NOMO-1 treated with DMSO at 0.1 percent for 48 hours (cell line): ENCODE measurements around the gene TM4SF18.

ENCODE experiments used
- DNase-seq: peaks from one replicate; lab custom pipeline; 2025; ENCODE audit not compliant: unreplicated experiment; lab: John Stamatoyannopoulos, UW

TM4SF18 gene

GRCh38 chr3:149288655-149289054, 44.8 kb downstream of the TM4SF18 start:
- DNase-seq = no peak

DNA sequence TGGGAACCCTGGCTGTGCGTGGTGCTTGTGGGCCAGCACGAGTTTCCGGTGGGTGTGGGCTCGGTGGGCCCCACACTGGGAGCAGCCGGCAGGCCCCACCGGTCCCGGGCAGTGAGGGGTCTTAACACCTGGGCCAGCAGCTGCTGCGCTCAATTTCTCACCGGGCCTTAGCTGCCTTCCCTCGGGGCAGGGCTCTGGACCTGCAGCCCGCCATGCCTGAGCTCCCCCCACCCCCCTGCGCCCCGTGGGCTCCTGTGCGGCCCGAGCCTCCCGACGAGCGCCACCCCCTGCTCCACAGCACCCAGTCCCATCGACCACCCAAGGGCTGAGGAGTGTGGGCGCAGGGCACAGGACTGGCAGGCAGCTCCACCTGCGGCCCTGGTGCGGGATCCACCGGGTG, 49.4 kb downstream of the TM4SF18 start:
- no peak for DNase-seq

DNA sequence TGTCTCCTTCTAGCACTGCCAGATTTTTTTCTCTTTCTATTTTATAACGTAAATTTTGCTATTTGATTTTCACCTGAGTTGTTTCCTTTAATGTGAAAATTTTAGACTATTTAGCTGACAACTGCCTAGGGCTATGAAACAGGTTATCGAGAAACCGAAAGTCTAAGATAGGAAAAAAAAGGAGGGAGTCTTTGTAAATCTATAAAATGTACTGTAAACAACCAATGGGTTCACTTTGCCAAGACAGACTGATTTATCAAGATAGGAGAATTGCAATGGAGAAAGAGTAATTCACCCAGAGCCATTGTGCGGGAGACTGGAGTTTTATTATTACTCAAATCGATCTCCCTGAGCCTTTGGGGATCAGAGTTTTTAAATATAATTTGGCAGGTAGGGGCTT, 50.0 kb downstream of the TM4SF18 start:
- DNase-seq = no peak

GRCh38 chr3:149282836-149283235, 50.6 kb downstream of the TM4SF18 start:
- no peak for DNase-seq

DNA sequence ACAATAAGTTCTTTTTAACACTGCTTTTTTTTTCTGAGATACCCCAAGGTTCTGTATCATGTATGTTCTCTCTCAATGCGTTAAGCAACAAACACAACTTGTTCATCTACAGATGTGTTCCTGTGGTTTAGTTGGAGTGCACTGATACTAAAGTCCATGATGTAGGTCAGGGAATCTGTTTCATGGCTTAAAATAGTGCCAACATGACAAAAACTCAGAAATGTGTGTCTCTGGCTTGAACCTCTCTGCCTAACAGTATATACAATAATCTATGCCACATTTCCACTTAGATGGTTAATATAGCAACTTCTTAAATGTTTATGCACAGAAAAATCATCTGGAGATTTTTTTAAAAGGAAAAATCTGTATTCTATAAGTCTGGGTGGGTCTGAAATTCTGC, 51.1 kb downstream of the TM4SF18 start:
- DNase-seq = no peak

DNA sequence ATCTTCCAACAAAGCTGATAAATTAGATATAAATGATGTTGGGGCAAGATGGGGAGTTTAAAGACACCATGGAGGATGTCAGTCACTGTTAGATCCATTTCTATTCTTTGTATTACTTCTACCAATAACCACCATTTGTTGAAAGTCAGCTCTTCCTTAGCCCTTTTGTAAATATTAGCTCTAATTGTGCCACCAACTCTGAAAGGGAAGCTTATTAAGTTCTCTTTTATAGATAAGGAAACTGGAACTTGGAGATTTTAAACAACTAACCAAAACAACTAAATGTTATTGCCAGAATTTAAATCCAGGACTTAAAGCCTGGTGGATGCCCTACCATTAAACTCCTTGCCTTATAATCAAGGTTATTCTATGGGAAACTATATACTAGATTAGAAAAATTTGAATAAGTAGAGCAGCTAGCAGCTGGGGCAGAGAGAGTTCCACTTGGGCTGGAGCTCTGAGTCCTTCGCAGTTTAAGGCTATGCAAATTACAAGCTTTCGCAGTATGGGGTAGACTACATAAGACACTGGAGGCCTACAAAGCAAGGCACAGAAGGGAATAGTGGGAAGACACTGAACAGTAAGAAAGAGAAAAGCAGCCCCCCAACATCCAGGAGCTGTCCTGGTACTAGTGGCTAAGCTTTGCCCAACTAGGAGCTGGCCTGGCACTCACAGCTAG, 52.6 kb downstream of the TM4SF18 start:
- DNase-seq = no peak

DNA sequence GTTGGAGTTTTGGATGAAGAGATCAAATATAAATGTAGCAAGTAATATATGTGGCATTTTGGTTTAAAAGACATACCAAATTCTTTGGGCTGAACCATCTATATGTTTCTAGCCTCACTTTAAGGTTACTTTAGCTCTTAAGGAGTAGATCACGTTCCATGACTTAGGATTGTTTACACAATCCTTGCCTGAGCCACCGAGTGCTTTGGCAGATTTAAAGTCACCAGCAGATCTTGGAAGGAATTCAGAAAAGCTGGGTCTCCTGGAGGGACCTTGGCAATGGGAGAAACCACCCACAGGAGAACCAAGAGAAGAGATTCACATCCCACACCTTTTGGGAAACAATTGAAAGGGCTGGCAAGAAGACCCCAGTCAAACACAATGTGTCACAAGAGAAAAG, 54.5 kb downstream of the TM4SF18 start:
- no peak for DNase-seq

DNA sequence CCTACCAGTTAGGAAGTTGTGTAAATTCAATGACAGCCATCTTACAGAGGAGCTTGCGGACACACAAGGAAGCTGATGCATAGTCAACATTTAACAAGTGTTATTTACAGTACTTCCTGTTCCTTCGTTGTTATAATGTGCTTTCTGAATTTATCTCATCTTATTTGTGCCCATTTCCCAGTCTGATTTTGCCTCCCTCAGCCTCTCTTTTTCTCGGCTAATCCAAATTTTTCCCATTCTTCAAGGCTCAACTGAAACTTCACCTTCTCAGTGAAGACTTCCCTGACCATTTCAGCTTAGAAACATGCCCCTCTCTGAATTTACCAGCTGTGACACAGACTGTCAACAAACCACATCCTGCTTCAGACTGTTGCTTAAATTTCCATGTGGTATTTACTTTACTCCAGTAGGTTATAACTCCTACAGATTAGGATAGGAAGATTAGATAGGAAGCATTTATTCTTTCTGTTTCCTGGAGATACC, 56.1 kb downstream of the TM4SF18 start:
- peak; percentile 90 for DNase-seq

DNA sequence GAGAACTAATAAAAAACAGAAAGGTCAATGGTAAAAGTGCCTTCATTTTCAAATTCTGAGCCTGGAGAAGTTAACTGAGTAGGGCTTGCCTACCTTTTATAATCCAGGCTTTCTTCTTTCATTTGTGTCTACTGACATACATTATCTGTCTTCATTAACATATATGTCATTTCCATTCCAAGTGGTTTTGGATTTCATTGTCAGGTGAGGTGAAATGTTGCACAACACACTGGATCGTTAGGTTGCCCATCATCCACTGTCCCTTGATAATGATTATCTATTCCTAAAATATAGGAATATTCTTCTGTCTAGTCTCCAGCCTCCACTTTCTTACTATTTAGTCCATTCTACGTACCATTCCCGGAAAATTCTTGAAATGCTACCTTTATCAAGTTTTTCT, 56.8 kb downstream of the TM4SF18 start:
- DNase-seq = no peak

- no peak for DNase-seq
Measured at GRCh38 chr3:149274220-149274619, 59.2 kb downstream of the TM4SF18 start.

DNA sequence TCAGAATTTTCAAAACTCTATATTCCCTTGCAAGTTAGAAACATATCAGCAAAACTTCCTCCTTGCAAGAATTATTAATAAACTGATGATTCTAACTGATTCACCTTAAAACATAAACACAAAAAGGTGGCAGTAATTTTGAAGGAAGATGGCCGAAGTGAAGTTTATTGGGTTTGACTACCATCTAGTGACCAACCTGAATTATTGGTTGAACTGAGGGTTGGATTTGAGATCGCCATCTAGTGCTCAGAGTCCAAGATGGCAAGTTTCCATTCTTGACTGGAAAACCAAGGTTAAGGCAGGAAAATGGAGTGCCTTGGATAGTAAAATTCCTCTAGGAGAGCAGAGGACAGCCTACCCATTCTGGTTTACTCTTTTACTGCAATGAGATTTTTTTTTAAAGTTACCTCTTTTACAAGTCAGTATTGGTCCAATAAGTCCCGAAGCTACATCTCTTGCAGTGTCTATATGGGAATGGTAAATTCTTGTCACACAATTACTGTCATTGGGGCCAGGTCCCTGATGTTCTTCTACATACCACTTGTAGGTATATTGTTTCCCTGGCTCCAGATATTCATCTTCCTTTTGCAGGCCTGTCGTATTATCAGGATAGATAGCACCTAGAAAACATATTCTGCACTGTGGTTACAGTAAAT, 60.2 kb downstream of the TM4SF18 start:
- DNase-seq = peak; percentile 88

DNA sequence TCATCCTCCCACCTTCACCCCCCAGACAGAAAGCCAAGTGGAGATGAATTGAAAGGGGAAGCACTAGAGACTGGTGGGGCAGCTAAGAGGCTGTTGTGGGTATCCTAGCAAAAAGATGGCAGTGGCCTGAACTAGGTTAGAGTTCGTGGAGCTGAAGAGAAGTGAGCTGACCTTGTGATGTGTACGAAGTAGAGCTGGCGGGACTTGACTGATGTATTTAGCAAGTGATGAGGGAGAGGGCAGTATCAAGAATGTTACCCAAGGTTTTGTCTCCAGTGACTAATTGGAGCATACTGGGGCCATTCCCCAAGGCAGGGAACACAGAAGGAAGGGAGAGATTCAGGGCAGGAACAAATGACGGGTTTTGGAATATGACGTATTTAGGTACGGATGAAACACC, 61.8 kb downstream of the TM4SF18 start:
- DNase-seq = no peak

- DNase-seq = no peak
Measured at GRCh38 chr3:149270180-149270579, 63.3 kb downstream of the TM4SF18 start.

DNA sequence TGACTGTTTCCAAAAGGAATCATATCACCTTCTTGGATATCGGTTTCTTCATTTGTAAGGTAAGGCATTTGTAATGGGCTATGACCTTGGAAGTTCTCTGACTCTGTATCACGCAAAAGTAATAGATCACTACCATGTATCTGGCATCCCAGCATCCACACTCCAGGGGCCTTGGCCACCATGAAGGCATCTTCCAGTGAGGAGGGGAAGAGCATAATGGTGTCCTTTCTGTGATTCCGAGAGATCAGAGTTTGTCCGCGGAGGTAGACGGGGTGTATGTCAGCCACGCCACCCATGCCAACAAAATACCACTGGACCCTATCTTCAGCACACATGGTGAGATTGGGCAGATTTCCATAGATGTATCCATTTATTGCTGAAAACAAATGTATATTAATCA, 63.7 kb downstream of the TM4SF18 start:
- DNase-seq = no peak
